ENCODE measurements around the gene COL2A1.

DNA sequence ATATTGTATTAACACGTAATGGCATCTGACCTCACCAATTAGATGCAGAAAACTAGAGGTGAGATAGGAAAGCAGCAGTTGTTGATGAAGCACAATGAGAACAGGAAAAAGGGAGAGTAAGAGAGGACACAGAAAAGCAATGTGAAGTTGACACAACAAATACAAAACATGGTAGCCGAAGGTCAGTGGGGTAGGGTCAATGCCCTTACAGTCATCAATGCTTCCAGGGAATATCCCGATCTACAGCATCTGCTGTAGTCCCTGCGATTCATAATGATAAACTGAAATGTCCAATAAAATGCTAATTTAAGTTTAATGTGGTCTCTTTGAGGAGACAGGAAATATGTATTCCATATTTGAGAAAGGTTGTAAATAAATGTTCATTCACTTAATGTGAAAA lies 2.9 kb upstream of the COL2A1 start:
- TF ChIP-seq ZNF830 (tag by site-specific recombination; IDR thresholded peaks at IDR 0.05; ENCODE audit: low read depth) (no peak), ZNF311 (tag by site-specific recombination; IDR thresholded peaks at IDR 0.05; ENCODE audit: borderline replicate concordance) (no peak), ZNF350 (tag by site-specific recombination; IDR thresholded peaks at IDR 0.05) (no peak), ZNF473 (tag by site-specific recombination; IDR thresholded peaks at IDR 0.05) (no peak), ZBTB17 (tag by site-specific recombination; IDR thresholded peaks at IDR 0.05) (no peak), ZNF530 (tag by site-specific recombination; IDR thresholded peaks at IDR 0.05; ENCODE audit: low read depth) (no peak), ZNF335 (tag by site-specific recombination; conservative IDR thresholded peaks at IDR 0.05) (no peak), ZNF776 (tag by site-specific recombination; IDR thresholded peaks at IDR 0.05; ENCODE audit: borderline replicate concordance) (no peak)
- TF ChIP-seq, protein P1, sequence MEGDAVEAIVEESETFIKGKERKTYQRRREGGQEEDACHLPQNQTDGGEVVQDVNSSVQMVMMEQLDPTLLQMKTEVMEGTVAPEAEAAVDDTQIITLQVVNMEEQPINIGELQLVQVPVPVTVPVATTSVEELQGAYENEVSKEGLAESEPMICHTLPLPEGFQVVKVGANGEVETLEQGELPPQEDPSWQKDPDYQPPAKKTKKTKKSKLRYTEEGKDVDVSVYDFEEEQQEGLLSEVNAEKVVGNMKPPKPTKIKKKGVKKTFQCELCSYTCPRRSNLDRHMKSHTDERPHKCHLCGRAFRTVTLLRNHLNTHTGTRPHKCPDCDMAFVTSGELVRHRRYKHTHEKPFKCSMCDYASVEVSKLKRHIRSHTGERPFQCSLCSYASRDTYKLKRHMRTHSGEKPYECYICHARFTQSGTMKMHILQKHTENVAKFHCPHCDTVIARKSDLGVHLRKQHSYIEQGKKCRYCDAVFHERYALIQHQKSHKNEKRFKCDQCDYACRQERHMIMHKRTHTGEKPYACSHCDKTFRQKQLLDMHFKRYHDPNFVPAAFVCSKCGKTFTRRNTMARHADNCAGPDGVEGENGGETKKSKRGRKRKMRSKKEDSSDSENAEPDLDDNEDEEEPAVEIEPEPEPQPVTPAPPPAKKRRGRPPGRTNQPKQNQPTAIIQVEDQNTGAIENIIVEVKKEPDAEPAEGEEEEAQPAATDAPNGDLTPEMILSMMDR (tag by site-specific recombination; IDR thresholded peaks at IDR 0.05) = no peak
- TF ChIP-seq, protein P2, sequence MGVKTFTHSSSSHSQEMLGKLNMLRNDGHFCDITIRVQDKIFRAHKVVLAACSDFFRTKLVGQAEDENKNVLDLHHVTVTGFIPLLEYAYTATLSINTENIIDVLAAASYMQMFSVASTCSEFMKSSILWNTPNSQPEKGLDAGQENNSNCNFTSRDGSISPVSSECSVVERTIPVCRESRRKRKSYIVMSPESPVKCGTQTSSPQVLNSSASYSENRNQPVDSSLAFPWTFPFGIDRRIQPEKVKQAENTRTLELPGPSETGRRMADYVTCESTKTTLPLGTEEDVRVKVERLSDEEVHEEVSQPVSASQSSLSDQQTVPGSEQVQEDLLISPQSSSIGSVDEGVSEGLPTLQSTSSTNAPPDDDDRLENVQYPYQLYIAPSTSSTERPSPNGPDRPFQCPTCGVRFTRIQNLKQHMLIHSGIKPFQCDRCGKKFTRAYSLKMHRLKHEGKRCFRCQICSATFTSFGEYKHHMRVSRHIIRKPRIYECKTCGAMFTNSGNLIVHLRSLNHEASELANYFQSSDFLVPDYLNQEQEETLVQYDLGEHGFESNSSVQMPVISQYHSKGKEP (tag by site-specific recombination; IDR thresholded peaks at IDR 0.05) = no peak

Data from HEK293 (cell line).